Body of pancreas (tissue), 4 donors: ENCODE measurements around the gene TFCP2L1. TPM values are rescaled to one million over a fixed set of nuclear protein-coding genes. Genes with fewer than 3 reads are reported as not detected.

ENCODE experiments used
- ATAC-seq: fragments of 150-250 bp; one replicate; pipeline ENCODE4 v1.9.1; 2016
- DNase-seq, 4 donors: peaks; one replicate each; pipeline ENCODE4 v3.0.0-alpha.2; 2019
- H3K27ac ChIP-seq, 4 donors: fragments of 200-600 bp; sonication (generic); 1 replicate in 3 of 4; 2 replicates in 1 of 4; pipeline versions ENCODE4 v1.5.1 to v1.6.1; 2016 to 2019; ENCODE audit warnings: mild to moderate bottlenecking in 1 of 4, mixed read lengths in 1 of 4, moderate library complexity in 1 of 4
- H3K27me3 ChIP-seq, 2 donors: fragments of 200-600 bp; sonication (generic); one replicate each; pipeline ENCODE4 v1.6.0; 2016; ENCODE audit warnings: mild to moderate bottlenecking in 1 of 2
- H3K36me3 ChIP-seq, 2 donors: fragments of 200-600 bp; sonication (generic); replicated peaks in 1 of 2; 2 replicates each; pipeline ENCODE4 v1.5.1; 2016; ENCODE audit warnings: low read depth in 2 of 2; ENCODE audit not compliant: insufficient read depth in 1 of 2
- H3K4me1 ChIP-seq: fragments of 200-600 bp; sonication (generic); one replicate; pipeline ENCODE4 v1.6.0; 2016
- H3K4me3 ChIP-seq, 2 donors: fragments of 200-600 bp; sonication (generic); 1 replicate in 1 of 2; 2 replicates in 1 of 2; pipeline ENCODE4 v1.5.1; 2016 to 2019
- H3K9me3 ChIP-seq, 3 donors: fragments of 200-600 bp; sonication (generic); 1 replicate in 2 of 3; 2 replicates in 1 of 3; pipeline ENCODE4 v1.5.1; 2016
- POLR2A ChIP-seq, 3 donors: fragments of 450-650 bp; IDR thresholded peaks; one replicate each; pipeline ENCODE4 v1.6.1; 2016; ENCODE audit warnings: antibody characterized with exemption in 3 of 3, mild to moderate bottlenecking in 2 of 3
- WGBS, 2 donors: methylation state at CpG; one replicate each; pipeline ENCODE4 v1.1.5; 2017; 5-methylcytosine and 5-hydroxymethylcytosine counted together
- intact Hi-C: fragments of 100-400 bp; cut with DNase I; formaldehyde crosslinking; loops from one replicate; pipeline ENCODE4 v1.15.1; 2023
- total RNA-seq, 2 donors: library from RNA; depleted of rRNA; stranded (reverse); fragments of >200 nt; gene quantifications; one replicate each; pipeline ENCODE4 v1.1.0, GENCODE V29; 2016
- TF ChIP-seq, protein P1 (sequence below), 7 experiments: fragments of 450-650 bp in 4 of 7; fragments of 200-600 bp in 3 of 7; sonication (generic) in 3 of 7; IDR thresholded peaks; one replicate each; pipeline ENCODE4 v1.5.1; 2016 to 2019; ENCODE audit warnings: antibody characterized with exemption in 7 of 7

TFCP2L1 gene
- total RNA-seq, 2 donors from 2014 or later, result 4.6 to 8.3 TPM

DNA sequence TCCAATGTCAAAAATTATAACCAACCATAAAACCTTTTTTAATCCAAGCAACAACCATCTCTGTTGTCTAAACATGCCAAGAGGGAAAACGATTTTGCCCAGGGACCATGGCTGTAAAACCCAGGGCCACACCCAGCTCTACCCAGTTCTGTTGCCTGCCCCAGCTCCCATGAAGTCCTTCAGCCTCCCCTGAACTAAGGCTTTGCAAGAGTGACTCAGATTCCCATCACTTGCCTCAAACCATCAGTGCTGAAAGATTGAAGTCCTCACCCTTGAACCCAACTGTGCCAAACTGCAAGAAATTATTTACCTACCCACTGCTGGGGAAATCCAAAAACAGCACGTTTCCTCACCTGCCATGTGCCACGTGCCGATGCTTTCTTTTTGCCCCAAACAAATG, 102.5 kb downstream of the TFCP2L1 start:
- Histone ChIP-seq H3K4me1 (peaks cover 14% of the 10 kb centered on the region), H3K27ac (no peak overlapping the region), H3K9me3 (no peaks in the 10 kb centered on the region), H3K36me3 (no peaks in the 10 kb centered on the region), H3K4me3 (no peak overlapping the region), H3K27me3 (no peaks in the 10 kb centered on the region)
- no peak for DNase-seq
- ATAC-seq, result no peak
- no peak for TF ChIP-seq POLR2A (IDR thresholded peaks at IDR 0.05)
- TF ChIP-seq, protein P1, sequence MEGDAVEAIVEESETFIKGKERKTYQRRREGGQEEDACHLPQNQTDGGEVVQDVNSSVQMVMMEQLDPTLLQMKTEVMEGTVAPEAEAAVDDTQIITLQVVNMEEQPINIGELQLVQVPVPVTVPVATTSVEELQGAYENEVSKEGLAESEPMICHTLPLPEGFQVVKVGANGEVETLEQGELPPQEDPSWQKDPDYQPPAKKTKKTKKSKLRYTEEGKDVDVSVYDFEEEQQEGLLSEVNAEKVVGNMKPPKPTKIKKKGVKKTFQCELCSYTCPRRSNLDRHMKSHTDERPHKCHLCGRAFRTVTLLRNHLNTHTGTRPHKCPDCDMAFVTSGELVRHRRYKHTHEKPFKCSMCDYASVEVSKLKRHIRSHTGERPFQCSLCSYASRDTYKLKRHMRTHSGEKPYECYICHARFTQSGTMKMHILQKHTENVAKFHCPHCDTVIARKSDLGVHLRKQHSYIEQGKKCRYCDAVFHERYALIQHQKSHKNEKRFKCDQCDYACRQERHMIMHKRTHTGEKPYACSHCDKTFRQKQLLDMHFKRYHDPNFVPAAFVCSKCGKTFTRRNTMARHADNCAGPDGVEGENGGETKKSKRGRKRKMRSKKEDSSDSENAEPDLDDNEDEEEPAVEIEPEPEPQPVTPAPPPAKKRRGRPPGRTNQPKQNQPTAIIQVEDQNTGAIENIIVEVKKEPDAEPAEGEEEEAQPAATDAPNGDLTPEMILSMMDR (IDR thresholded peaks at IDR 0.05), result no peak
- 86% methylated on average over 4 of the region's 4 CpGs for WGBS, 2 donors
- intact Hi-C loops, result no loop called here

- intact Hi-C loops, result no loop called here
- no peaks in the 10 kb centered on the region for H3K4me1 ChIP-seq
- DNase-seq (no peak), ATAC-seq (no peak)
- no peak overlapping the region for H3K27ac ChIP-seq
- H3K27me3 ChIP-seq, result no peaks in the 10 kb centered on the region
- H3K9me3 ChIP-seq, result no peaks in the 10 kb centered on the region
- H3K4me3 ChIP-seq, result no peak overlapping the region
- no peaks in the 10 kb centered on the region for H3K36me3 ChIP-seq
- 92 to 96% methylated on average over 10 of the region's 10 CpGs for WGBS, 2 donors
- TF ChIP-seq, protein P1 (IDR thresholded peaks at IDR 0.05), result no peak
- no peak for TF ChIP-seq POLR2A (IDR thresholded peaks at IDR 0.05)
These were observed 105.5 kb downstream of the TFCP2L1 start for GRCh38 chr2:121179467-121179866.

GRCh38 chr2:121178730-121179129, 106.3 kb downstream of the TFCP2L1 start:
- no peak for DNase-seq
- Histone ChIP-seq H3K27me3 (no peaks in the 10 kb centered on the region), H3K4me1 (no peaks in the 10 kb centered on the region), H3K4me3 (no peak overlapping the region), H3K9me3 (no peaks in the 10 kb centered on the region), H3K36me3 (no peaks in the 10 kb centered on the region), H3K27ac (no peak overlapping the region)
- WGBS, 2 donors, result 89 to 93% methylated on average over 11 of the region's 11 CpGs
- no peak for TF ChIP-seq POLR2A (IDR thresholded peaks at IDR 0.05)
- TF ChIP-seq, protein P1 (IDR thresholded peaks at IDR 0.05), result no peak
- ATAC-seq, result no peak
- intact Hi-C loops, result no loop called here

DNA sequence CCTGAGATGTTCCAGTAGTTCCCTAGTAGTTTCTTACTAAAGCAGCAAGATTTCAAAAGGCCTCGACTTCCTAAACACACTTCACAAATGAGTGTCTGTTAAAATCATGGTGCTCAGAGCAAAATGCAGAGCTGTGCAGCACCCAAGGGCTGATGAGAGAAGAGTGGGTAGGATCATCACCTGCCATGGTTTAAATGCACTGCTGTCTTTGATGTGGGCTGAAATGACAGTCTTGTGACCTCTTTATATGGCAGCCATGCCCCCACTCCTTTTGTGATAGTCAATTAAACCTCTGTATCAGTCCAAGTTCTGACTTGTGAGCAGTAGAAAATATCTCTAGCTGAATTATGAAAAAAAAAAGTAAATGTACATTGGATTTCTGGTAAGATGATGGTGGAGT, 107.1 kb downstream of the TFCP2L1 start:
- intact Hi-C loops, result no loop called here
- Histone ChIP-seq H3K27ac (no peak overlapping the region), H3K9me3 (no peaks in the 10 kb centered on the region), H3K27me3 (no peaks in the 10 kb centered on the region), H3K36me3 (no peaks in the 10 kb centered on the region), H3K4me1 (no peaks in the 10 kb centered on the region), H3K4me3 (no peak overlapping the region)
- TF ChIP-seq POLR2A (IDR thresholded peaks at IDR 0.05), result no peak
- TF ChIP-seq, protein P1 (IDR thresholded peaks at IDR 0.05), result no peak
- ATAC-seq (no peak), DNase-seq (no peak)
- 65 to 70% methylated on average over 1 of the region's 1 CpG for WGBS, 2 donors

DNA sequence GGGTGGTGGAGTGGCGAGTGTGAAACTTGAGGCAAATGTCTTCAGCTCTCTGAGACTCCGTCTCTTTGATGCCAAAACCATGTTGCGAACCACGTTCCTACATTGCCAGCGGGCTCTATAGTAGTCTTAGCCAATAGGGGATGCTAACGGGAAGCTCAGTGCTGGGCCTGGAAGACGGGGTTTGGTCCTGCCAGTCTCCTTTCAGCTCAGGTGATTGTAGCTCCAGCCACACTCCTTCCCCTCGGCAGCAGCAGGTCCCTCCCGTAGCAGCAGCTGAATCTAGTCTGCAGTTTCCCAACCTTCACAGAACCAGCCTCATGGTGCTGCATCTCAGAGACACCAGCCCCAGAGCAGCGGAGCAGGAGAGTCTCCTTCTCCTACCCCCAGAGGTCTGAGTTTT, 109.7 kb downstream of the TFCP2L1 start:
- intact Hi-C loops, result no loop called here
- no peaks in the 10 kb centered on the region for H3K4me1 ChIP-seq
- H3K27me3 ChIP-seq, result no peaks in the 10 kb centered on the region
- H3K36me3 ChIP-seq, result no peaks in the 10 kb centered on the region
- H3K4me3 ChIP-seq, result no peak overlapping the region
- DNase-seq (no peak), ATAC-seq (no peak)
- H3K9me3 ChIP-seq, result no peaks in the 10 kb centered on the region
- TF ChIP-seq, protein P1 (IDR thresholded peaks at IDR 0.05), result no peak
- no peak for TF ChIP-seq POLR2A (IDR thresholded peaks at IDR 0.05)
- 74 to 87% methylated on average over 9 to 10 of the region's 10 CpGs for WGBS, 2 donors
- no peak overlapping the region for H3K27ac ChIP-seq
